HFF-Myc (cell line): ENCODE data around the gene FAM193B.
"Not testable (repeated sequence)": the region's sequence is repeated elsewhere in the genome, so short reads cannot be mapped to it uniquely, and the experiment has no call there.

Experiments used
- DNase-seq: peaks from one replicate; pipeline ENCODE4 v3.0.0-alpha.2; 2011; ENCODE audit warnings: low read depth; ENCODE audit errors: extremely low read depth
- H3K4me3 ChIP-seq: replicated peaks from 2 replicates; pipeline ENCODE4 v1.5.1; 2011; ENCODE audit warnings: low read depth, mild to moderate bottlenecking, control low read depth, low read length
- CTCF ChIP-seq: IDR thresholded peaks from 2 replicates; pipeline ENCODE4 v1.5.1; 2012; ENCODE audit warnings: mild to moderate bottlenecking, low read depth, low read length, control low read depth; ENCODE audit errors: missing control alignments

FAM193B gene

GRCh38 chr5:177490992-177491391 is 63.4 kb downstream of the FAM193B start:
- no peak for DNase-seq
- no peak for TF ChIP-seq CTCF
- no peak overlapping the region for H3K4me3 ChIP-seq

DNA sequence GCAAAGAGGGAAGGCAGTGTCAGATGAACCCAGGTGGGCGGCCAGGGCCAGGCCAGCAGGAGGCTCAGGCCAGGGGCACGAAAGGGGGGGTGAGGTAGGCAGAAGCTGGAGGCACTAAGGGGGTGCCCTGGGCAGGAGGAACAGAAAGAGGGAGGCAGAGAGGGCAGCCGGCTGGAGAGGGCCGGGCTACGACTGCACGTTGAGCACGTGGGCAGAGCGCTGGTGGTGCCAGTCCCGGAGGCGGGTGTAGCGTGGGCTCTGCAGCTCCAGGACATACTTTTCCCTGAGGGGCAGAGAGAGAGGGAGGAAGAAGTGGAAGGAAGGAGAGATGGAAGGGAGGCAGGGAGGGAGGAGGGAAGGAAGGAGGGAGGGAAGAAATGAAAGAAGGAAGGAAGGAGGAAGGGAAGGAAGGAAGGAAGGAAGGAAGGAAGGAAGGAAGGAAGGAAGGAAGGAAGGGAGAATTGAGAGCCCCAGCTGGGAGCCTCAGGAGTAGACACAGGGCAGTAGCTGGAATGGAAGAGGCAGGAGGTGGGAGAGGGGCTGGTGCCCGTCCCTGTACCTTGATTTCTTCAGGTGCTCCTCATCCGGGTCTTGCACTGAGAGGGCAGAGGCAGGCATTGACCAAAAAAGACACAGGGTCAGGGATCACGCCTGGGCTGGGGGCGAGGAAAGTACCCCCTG is 63.9 kb downstream of the FAM193B start:
- no peak for DNase-seq
- no peak overlapping the region for H3K4me3 ChIP-seq
- no peak for TF ChIP-seq CTCF

- no peak overlapping the region for H3K4me3 ChIP-seq
- no peak for DNase-seq
- peak; percentile 10 for TF ChIP-seq CTCF
These were observed 65.1 kb downstream of the FAM193B start for GRCh38 chr5:177489119-177489716.

GRCh38 chr5:177487975-177488374 is 66.4 kb downstream of the FAM193B start:
- H3K4me3 ChIP-seq = no peak overlapping the region
- no peak for TF ChIP-seq CTCF
- no peak for DNase-seq

DNA sequence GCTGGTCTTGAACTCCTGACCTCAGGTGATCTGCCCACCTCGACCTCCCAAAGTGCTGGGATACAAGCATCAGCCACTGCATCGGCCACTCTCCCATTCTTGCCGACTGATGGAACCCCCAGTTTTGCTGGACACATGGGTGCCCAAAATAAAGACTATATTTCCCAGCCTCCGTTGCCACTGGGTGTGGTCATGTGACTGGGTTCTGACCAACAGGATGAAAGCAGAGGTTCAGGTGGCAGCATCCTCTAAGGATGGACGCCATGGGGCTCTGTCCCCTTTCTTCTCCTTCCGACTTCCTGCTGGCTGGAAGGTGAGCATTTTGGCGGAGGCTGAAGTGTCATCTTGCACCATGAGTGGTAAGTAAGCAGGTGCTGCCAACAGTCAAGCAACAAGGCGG is 67.2 kb downstream of the FAM193B start:
- no peak for TF ChIP-seq CTCF
- no peak for DNase-seq
- no peak overlapping the region for H3K4me3 ChIP-seq

GRCh38 chr5:177486256-177486655 is 68.1 kb downstream of the FAM193B start:
- no peak for TF ChIP-seq CTCF
- no peak overlapping the region for H3K4me3 ChIP-seq
- DNase-seq = no peak

DNA sequence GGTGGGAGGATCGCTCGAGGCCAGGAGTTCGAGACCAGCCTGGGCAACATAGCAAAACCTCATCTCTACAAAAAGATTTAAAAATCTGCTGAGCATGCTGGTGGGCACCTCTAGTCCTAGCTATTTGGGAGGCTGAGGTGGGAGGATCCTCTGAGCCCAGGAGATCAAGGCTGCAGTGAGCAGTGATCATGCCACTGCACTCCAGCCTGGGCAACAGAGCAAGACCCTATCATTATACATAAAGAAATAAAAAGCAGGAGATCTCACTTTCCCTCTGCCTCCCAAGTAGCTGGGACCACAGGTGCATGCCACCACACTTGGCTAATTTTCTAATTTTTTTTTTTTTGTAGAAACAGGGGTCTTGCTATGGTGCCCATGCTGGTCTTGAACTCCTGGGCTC is 68.6 kb downstream of the FAM193B start:
- not testable (repeated sequence) for H3K4me3 ChIP-seq, DNase-seq
